Gastrocnemius medialis (tissue), 4 donors: ENCODE results near the gene DAPK1. TPM values are rescaled to one million over a fixed set of nuclear protein-coding genes. Genes with fewer than 3 reads are reported as not detected.

ENCODE experiments used
- ATAC-seq, 2 donors: fragments of 150-250 bp; one replicate each; pipeline ENCODE4 v1.9.1; 2016
- DNase-seq, 2 donors: peaks; one replicate each; pipeline ENCODE4 v3.0.0-alpha.2; 2019
- H3K27ac ChIP-seq, 4 donors: fragments of 200-600 bp; sonication (generic); 1 replicate in 1 of 4; 2 replicates in 3 of 4; pipeline ENCODE4 v1.5.1; 2016 to 2018; ENCODE audit warnings: mild to moderate bottlenecking in 2 of 4, moderate library complexity in 1 of 4
- H3K27me3 ChIP-seq, 3 donors: fragments of 200-600 bp; sonication (generic) in 2 of 3; 1 replicate in 1 of 3; 2 replicates in 2 of 3; pipeline versions ENCODE4 v1.5.1 to v1.6.0; 2016 to 2019; ENCODE audit warnings: mild to moderate bottlenecking in 1 of 3, moderate library complexity in 1 of 3
- H3K36me3 ChIP-seq, 2 donors: fragments of 200-600 bp; sonication (generic) in 1 of 2; one replicate each; pipeline ENCODE4 v1.5.1; 2017 to 2018
- H3K4me1 ChIP-seq, 2 donors: fragments of 200-600 bp; sonication (generic) in 1 of 2; one replicate each; pipeline ENCODE4 v1.5.1; 2016 to 2017; ENCODE audit warnings: mild to moderate bottlenecking in 2 of 2
- H3K4me3 ChIP-seq, 4 donors: fragments of 200-600 bp; sonication (generic) in 3 of 4; 1 replicate in 1 of 4; 2 replicates in 3 of 4; pipeline ENCODE4 v1.5.1; 2016 to 2019; ENCODE audit warnings: mild to moderate bottlenecking in 2 of 4
- H3K9me3 ChIP-seq, 3 donors: fragments of 200-600 bp; sonication (generic) in 2 of 3; 1 replicate in 1 of 3; 2 replicates in 2 of 3; pipeline ENCODE4 v1.5.1; 2016 to 2019
- CTCF ChIP-seq, 5 experiments: fragments of 450-650 bp in 3 of 5; fragments of 200-600 bp in 2 of 5; sonication (generic) in 2 of 5; IDR thresholded peaks in 4 of 5; conservative IDR thresholded peaks in 1 of 5; 1 replicate in 4 of 5; 2 replicates in 1 of 5; pipeline ENCODE4 v1.5.1; 2016 to 2019; ENCODE audit warnings: antibody characterized with exemption in 5 of 5, mild to moderate bottlenecking in 3 of 5, moderate library complexity in 3 of 5
- POLR2A ChIP-seq, 2 donors: fragments of 450-650 bp; IDR thresholded peaks; one replicate each; pipeline ENCODE4 v1.6.1; 2017; ENCODE audit warnings: antibody characterized with exemption in 2 of 2, mild to moderate bottlenecking in 2 of 2, moderate library complexity in 2 of 2
- in situ Hi-C, 4 donors: fragments of 200-750 bp; cut with MboI; loops; one replicate each; pipeline versions ENCODE4 v1.15.0 to v1.8.0; 2017; ENCODE audit warnings: low sequenced_read_pairs in 4 of 4
- intact Hi-C: fragments of 100-400 bp; cut with DNase I; formaldehyde crosslinking; loops from one replicate; pipeline ENCODE4 v1.15.1; 2023; ENCODE audit warnings: low total_unique reads
- total RNA-seq, 4 donors: library from RNA; depleted of rRNA; stranded (reverse); fragments of >200 nt; gene quantifications; one replicate each; pipeline versions ENCODE4 v1.1.0 to v1.2.3, GENCODE V29; 2016

DAPK1 gene
- total RNA-seq, 4 donors from 2014 or later, result 1.2 to 4.3 (median 2.7) TPM

GRCh38 chr9:87703636-87704276, 206.1 kb downstream of the DAPK1 start:
- H3K4me3 ChIP-seq, result no peak overlapping the region
- intact Hi-C loops (no loop called here), in situ Hi-C loops (no loop called here)
- peaks cover 0 to 4% of the 10 kb centered on the region in 2 donors for H3K36me3 ChIP-seq
- H3K4me1 ChIP-seq, result no peaks in the 10 kb centered on the region
- H3K27ac ChIP-seq, result no peak overlapping the region
- H3K27me3 ChIP-seq, result no peaks in the 10 kb centered on the region
- no peak for ATAC-seq
- no peaks in the 10 kb centered on the region for H3K9me3 ChIP-seq
- DNase-seq, result no peak
- TF ChIP-seq POLR2A (IDR thresholded peaks at IDR 0.05) (no peak), CTCF (IDR thresholded peaks at IDR 0.05 in 4 of 5, conservative IDR thresholded peaks at IDR 0.05 in 1 of 5) (no peak)

GRCh38 chr9:87704342-87704741, 206.7 kb downstream of the DAPK1 start:
- TF ChIP-seq POLR2A (IDR thresholded peaks at IDR 0.05), result no peak
- TF ChIP-seq CTCF (IDR thresholded peaks at IDR 0.05 in 4 of 5, conservative IDR thresholded peaks at IDR 0.05 in 1 of 5), result no peak
- no peaks in the 10 kb centered on the region for H3K27me3 ChIP-seq
- H3K4me1 ChIP-seq, result no peaks in the 10 kb centered on the region
- intact Hi-C loops (no loop called here), in situ Hi-C loops (no loop called here)
- H3K9me3 ChIP-seq, result no peaks in the 10 kb centered on the region
- DNase-seq (no peak), ATAC-seq (no peak)
- no peak overlapping the region for H3K4me3 ChIP-seq
- peaks cover 0 to 4% of the 10 kb centered on the region in 2 donors for H3K36me3 ChIP-seq
- no peak overlapping the region for H3K27ac ChIP-seq

- no peaks in the 10 kb centered on the region for H3K4me1 ChIP-seq
- no peak for TF ChIP-seq CTCF (IDR thresholded peaks at IDR 0.05 in 4 of 5, conservative IDR thresholded peaks at IDR 0.05 in 1 of 5)
- TF ChIP-seq POLR2A (IDR thresholded peaks at IDR 0.05), result no peak
- no peaks in the 10 kb centered on the region for H3K9me3 ChIP-seq
- H3K4me3 ChIP-seq, result no peak overlapping the region
- in situ Hi-C loops (no loop called here), intact Hi-C loops (no loop called here)
- DNase-seq (no peak), ATAC-seq (no peak)
- no peaks in the 10 kb centered on the region for H3K27me3 ChIP-seq
- peaks cover 0 to 4% of the 10 kb centered on the region in 2 donors for H3K36me3 ChIP-seq
- H3K27ac ChIP-seq, result no peak overlapping the region
Measured at GRCh38 chr9:87706066-87706739, 208.5 kb downstream of the DAPK1 start.

GRCh38 chr9:87707805-87708506, 210.3 kb downstream of the DAPK1 start:
- in situ Hi-C loops, result no loop called here
- intact Hi-C loops, result no loop called here
- no peak for DNase-seq

More at GRCh38 chr9:87707805-87708506, 210.3 kb downstream of the DAPK1 start:
- no peak overlapping the region for H3K27ac ChIP-seq
- H3K36me3 ChIP-seq, result peaks cover 0 to 4% of the 10 kb centered on the region in 2 donors
- no peak overlapping the region for H3K4me3 ChIP-seq
- no peak for TF ChIP-seq CTCF (IDR thresholded peaks at IDR 0.05 in 4 of 5, conservative IDR thresholded peaks at IDR 0.05 in 1 of 5)
- no peak for TF ChIP-seq POLR2A (IDR thresholded peaks at IDR 0.05)
- H3K9me3 ChIP-seq, result no peaks in the 10 kb centered on the region
- no peaks in the 10 kb centered on the region for H3K27me3 ChIP-seq
- no peak for ATAC-seq
- H3K4me1 ChIP-seq, result no peaks in the 10 kb centered on the region
